Natural killer cell treated with Interleukin-12 subunit alpha and Interleukin-12 subunit beta and Interleukin-15 and Interleukin-18, amount 100 ng/mL, for 72 hours (primary cell): ENCODE measurements around the gene CCDC102A. TPM values are rescaled to one million over a fixed set of nuclear protein-coding genes. Genes with fewer than 3 reads are reported as not detected.

ENCODE experiments used
- ATAC-seq, 2 donors: fragments of 150-1000 bp; cut with Tn5 transposase in 1 of 2; sonication (Bioruptor Pico), chemical (Tn5 transposase) in 1 of 2; 2 replicates each; pipeline ENCODE4 v1.10.0; 2021
- DNase-seq: peaks from one replicate; pipeline ENCODE4 v3.0.0; 2022; ENCODE audit warnings: low spot score
- H3K27ac Mint-ChIP-seq, 2 donors: 1 replicate in 1 of 2; 2 replicates in 1 of 2; pipeline ENCODE4 v1.8.0; 2022; ENCODE audit warnings: mixed read lengths in 2 of 2, mild to moderate bottlenecking in 1 of 2, moderate library complexity in 1 of 2
- H3K27me3 Mint-ChIP-seq, 2 donors: 1 replicate in 1 of 2; 2 replicates in 1 of 2; pipeline ENCODE4 v1.8.0; 2022; ENCODE audit warnings: mixed read lengths in 2 of 2
- H3K36me3 Mint-ChIP-seq: one replicate; pipeline ENCODE4 v1.8.0; 2022; ENCODE audit warnings: mixed read lengths
- H3K4me1 Mint-ChIP-seq, 2 donors: 1 replicate in 1 of 2; 2 replicates in 1 of 2; pipeline ENCODE4 v1.8.0; 2022; ENCODE audit warnings: low read depth in 2 of 2, mixed read lengths in 2 of 2, mild to moderate bottlenecking in 1 of 2
- H3K4me3 Mint-ChIP-seq: one replicate; pipeline ENCODE4 v1.8.0; 2022; ENCODE audit warnings: mixed read lengths
- H3K9me3 Mint-ChIP-seq: 2 replicates; pipeline ENCODE4 v1.8.0; 2022; ENCODE audit warnings: mixed read lengths
- total RNA-seq, 2 donors: library from RNA; stranded (reverse); gene quantifications; one replicate each; pipeline ENCODE4 v1.2.3, GENCODE V29; 2022

Gene CCDC102A
- total RNA-seq, 2 donors from 2014 or later = 13.9 to 21.5 TPM

GRCh38 chr16:57538235-57538721, 1.9 kb upstream of the CCDC102A start:
- no peak for DNase-seq
- Mint-ChIP-seq H3K9me3 (no peaks in the 10 kb centered on the region), H3K4me3 (peak overlapping the region; percentile 78), H3K27ac (peak overlapping the region; percentile 92 to 97), H3K36me3 (no peaks in the 10 kb centered on the region), H3K27me3 (no peaks in the 10 kb centered on the region), H3K4me1 (peaks cover 72 to 76% of the 10 kb centered on the region in 2 donors)
- ATAC-seq = peak in 1 of 2 donors; percentile 51

GRCh38 chr16:57537581-57538234, 1.3 kb upstream of the CCDC102A start:
- H3K4me3 Mint-ChIP-seq = peak overlapping the region; percentile 78
- H3K4me1 Mint-ChIP-seq = peaks cover 71 to 74% of the 10 kb centered on the region in 2 donors
- ATAC-seq = no peak
- H3K27me3 Mint-ChIP-seq = no peaks in the 10 kb centered on the region
- no peaks in the 10 kb centered on the region for H3K9me3 Mint-ChIP-seq
- peak overlapping the region; percentile 92 to 97 for H3K27ac Mint-ChIP-seq
- no peaks in the 10 kb centered on the region for H3K36me3 Mint-ChIP-seq
- no peak for DNase-seq

GRCh38 chr16:57537194-57537505, 779 bp upstream of the CCDC102A start:
- DNase-seq (peak; percentile 83), ATAC-seq (peak in 1 of 2 donors; percentile 43)
- Mint-ChIP-seq H3K27ac (peak overlapping the region; percentile 92 to 97), H3K4me1 (peaks cover 71 to 73% of the 10 kb centered on the region in 2 donors), H3K36me3 (no peaks in the 10 kb centered on the region), H3K27me3 (no peaks in the 10 kb centered on the region), H3K4me3 (peak overlapping the region; percentile 78), H3K9me3 (no peaks in the 10 kb centered on the region)

GRCh38 chr16:57535680-57536305, 578 bp downstream of the CCDC102A start:
- Mint-ChIP-seq H3K4me3 (peak overlapping the region; percentile 98), H3K27me3 (no peaks in the 10 kb centered on the region), H3K36me3 (no peaks in the 10 kb centered on the region), H3K4me1 (peaks cover 72 to 73% of the 10 kb centered on the region in 2 donors), H3K27ac (peak overlapping the region; percentile 100), H3K9me3 (no peaks in the 10 kb centered on the region)
- ATAC-seq (peak; percentile 87 to 92), DNase-seq (peak; percentile 97)

GRCh38 chr16:57534881-57535658, 1.3 kb downstream of the CCDC102A start:
- peaks cover 73 to 75% of the 10 kb centered on the region in 2 donors for H3K4me1 Mint-ChIP-seq
- H3K27me3 Mint-ChIP-seq = no peaks in the 10 kb centered on the region
- no peaks in the 10 kb centered on the region for H3K36me3 Mint-ChIP-seq
- H3K4me3 Mint-ChIP-seq = peak overlapping the region; percentile 98
- no peaks in the 10 kb centered on the region for H3K9me3 Mint-ChIP-seq
- DNase-seq = no peak
- ATAC-seq = no peak
- peak overlapping the region; percentile 100 for H3K27ac Mint-ChIP-seq

- Mint-ChIP-seq H3K36me3 (no peaks in the 10 kb centered on the region), H3K27ac (peak overlapping the region; percentile 100), H3K4me1 (peaks cover 80% of the 10 kb centered on the region in 2 donors), H3K4me3 (peak overlapping the region; percentile 98), H3K27me3 (no peaks in the 10 kb centered on the region), H3K9me3 (no peaks in the 10 kb centered on the region)
- ATAC-seq = no peak
- DNase-seq = no peak
Measured at GRCh38 chr16:57534337-57534880, 2.0 kb downstream of the CCDC102A start.

GRCh38 chr16:57533431-57534336, 2.7 kb downstream of the CCDC102A start:
- no peaks in the 10 kb centered on the region for H3K36me3 Mint-ChIP-seq
- H3K27ac Mint-ChIP-seq = peak overlapping the region; percentile 100
- no peaks in the 10 kb centered on the region for H3K9me3 Mint-ChIP-seq
- H3K4me1 Mint-ChIP-seq = peaks cover 75% of the 10 kb centered on the region in 2 donors
- H3K4me3 Mint-ChIP-seq = peak overlapping the region; percentile 98
- DNase-seq (no peak), ATAC-seq (no peak)
- H3K27me3 Mint-ChIP-seq = no peaks in the 10 kb centered on the region

GRCh38 chr16:57532266-57532625, 4.1 kb downstream of the CCDC102A start:
- no peak for DNase-seq
- peak overlapping the region; percentile 100 for H3K27ac Mint-ChIP-seq
- peaks cover 60 to 65% of the 10 kb centered on the region in 2 donors for H3K4me1 Mint-ChIP-seq
- peak overlapping the region; percentile 98 for H3K4me3 Mint-ChIP-seq
- H3K9me3 Mint-ChIP-seq = no peaks in the 10 kb centered on the region
- no peaks in the 10 kb centered on the region for H3K36me3 Mint-ChIP-seq
- no peaks in the 10 kb centered on the region for H3K27me3 Mint-ChIP-seq
- no peak for ATAC-seq

GRCh38 chr16:57531635-57532265, 4.6 kb downstream of the CCDC102A start:
- H3K36me3 Mint-ChIP-seq = no peaks in the 10 kb centered on the region
- ATAC-seq (no peak), DNase-seq (peak; percentile 49)
- H3K27me3 Mint-ChIP-seq = no peaks in the 10 kb centered on the region
- H3K4me3 Mint-ChIP-seq = peak overlapping the region; percentile 98
- H3K9me3 Mint-ChIP-seq = no peaks in the 10 kb centered on the region
- H3K4me1 Mint-ChIP-seq = peaks cover 55 to 63% of the 10 kb centered on the region in 2 donors
- peak overlapping the region; percentile 100 for H3K27ac Mint-ChIP-seq

GRCh38 chr16:57531253-57531575, 5.2 kb downstream of the CCDC102A start:
- H3K36me3 Mint-ChIP-seq = no peaks in the 10 kb centered on the region
- DNase-seq = no peak
- peak overlapping the region; percentile 100 for H3K27ac Mint-ChIP-seq
- no peak for ATAC-seq
- no peaks in the 10 kb centered on the region for H3K27me3 Mint-ChIP-seq
- peak overlapping the region; percentile 98 for H3K4me3 Mint-ChIP-seq
- H3K9me3 Mint-ChIP-seq = no peaks in the 10 kb centered on the region
- H3K4me1 Mint-ChIP-seq = peaks cover 55 to 65% of the 10 kb centered on the region in 2 donors

- ATAC-seq (peak in 1 of 2 donors; percentile 2), DNase-seq (peak; percentile 42)
- Mint-ChIP-seq H3K4me1 (peaks cover 55 to 64% of the 10 kb centered on the region in 2 donors), H3K27me3 (no peaks in the 10 kb centered on the region), H3K4me3 (peak overlapping the region; percentile 98), H3K9me3 (no peaks in the 10 kb centered on the region), H3K36me3 (no peaks in the 10 kb centered on the region), H3K27ac (peak overlapping the region; percentile 100)
Measured at GRCh38 chr16:57530522-57531252, 5.7 kb downstream of the CCDC102A start.

- peaks cover 55 to 64% of the 10 kb centered on the region in 2 donors for H3K4me1 Mint-ChIP-seq
- no peaks in the 10 kb centered on the region for H3K36me3 Mint-ChIP-seq
- DNase-seq (peak; percentile 88), ATAC-seq (peak; percentile 88 to 94)
- no peaks in the 10 kb centered on the region for H3K9me3 Mint-ChIP-seq
- peak overlapping the region; percentile 100 for H3K27ac Mint-ChIP-seq
- peak overlapping the region; percentile 98 for H3K4me3 Mint-ChIP-seq
- H3K27me3 Mint-ChIP-seq = no peaks in the 10 kb centered on the region
Measured at GRCh38 chr16:57530104-57530521, 6.3 kb downstream of the CCDC102A start.
